ENCODE results near the gene EIF4ENIF1.

EIF4ENIF1 gene

DNA sequence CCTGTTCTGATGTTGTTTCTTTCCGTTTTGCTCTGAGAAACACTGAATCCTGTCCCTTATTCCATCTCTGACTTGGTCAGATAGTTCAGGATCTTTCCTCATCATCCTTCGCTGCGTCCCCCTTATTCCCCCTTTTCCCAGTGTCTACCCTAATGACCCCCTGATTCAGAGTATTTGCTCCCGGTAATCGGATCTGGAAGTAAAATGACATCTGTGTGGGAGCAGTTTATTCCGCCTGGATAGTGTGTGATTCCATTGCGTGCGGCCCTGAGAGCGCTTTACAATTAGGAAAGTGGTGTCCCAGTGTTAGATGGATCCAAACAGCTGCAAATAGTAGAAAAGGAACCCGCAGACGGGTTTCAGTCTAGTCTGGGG is 89.6 kb downstream of the EIF4ENIF1 start:
- Histone ChIP-seq H2AFZ (ENCODE audit: low read length) (peak overlapping the region; percentile 92), H3K9me3 (replicated peaks; ENCODE audit: insufficient read depth, low read length) (no peaks in the 10 kb centered on the region), H3F3A (ENCODE audit: insufficient read depth, low read length) (no peaks in the 10 kb centered on the region), H3K4me2 (ENCODE audit: low read depth, low read length) (peak overlapping the region; percentile 63), H3K9ac (ENCODE audit: low read length) (peak overlapping the region; percentile 93), H3K9me2 (replicated peaks; ENCODE audit: insufficient read depth, low read length) (no peaks in the 10 kb centered on the region), H3K27me3 (replicated peaks; ENCODE audit: insufficient read depth, low read length) (no peaks in the 10 kb centered on the region), H3K36me3 (replicated peaks; ENCODE audit: insufficient read depth, low read length) (peaks cover 5% of the 10 kb centered on the region; the same call in 1 of the 2 replicates), H3K4me1 (ENCODE audit: low read length) (0 out of 2 replicates have a peak, but pooled peaks cover 5% of the 10 kb centered on the region), H4K20me1 (ENCODE audit: insufficient read depth, low read length) (no peaks in the 10 kb centered on the region), H3K27ac (ENCODE audit: low read length) (peak overlapping the region; percentile 40), H3K4me3 (ENCODE audit: low read length) (peak overlapping the region; percentile 96), H3K79me2 (ENCODE audit: low read length) (peaks cover 54% of the 10 kb centered on the region)
- DNase-seq, result no peak
- TF ChIP-seq EZH2phosphoT487 (IDR thresholded peaks at IDR 0.05; ENCODE audit: low read length), result no peak
- TF ChIP-seq EZH2 (optimal IDR thresholded peaks at IDR 0.05; ENCODE audit: low read depth, low read length), result no peak
- TF ChIP-seq, protein P1, sequence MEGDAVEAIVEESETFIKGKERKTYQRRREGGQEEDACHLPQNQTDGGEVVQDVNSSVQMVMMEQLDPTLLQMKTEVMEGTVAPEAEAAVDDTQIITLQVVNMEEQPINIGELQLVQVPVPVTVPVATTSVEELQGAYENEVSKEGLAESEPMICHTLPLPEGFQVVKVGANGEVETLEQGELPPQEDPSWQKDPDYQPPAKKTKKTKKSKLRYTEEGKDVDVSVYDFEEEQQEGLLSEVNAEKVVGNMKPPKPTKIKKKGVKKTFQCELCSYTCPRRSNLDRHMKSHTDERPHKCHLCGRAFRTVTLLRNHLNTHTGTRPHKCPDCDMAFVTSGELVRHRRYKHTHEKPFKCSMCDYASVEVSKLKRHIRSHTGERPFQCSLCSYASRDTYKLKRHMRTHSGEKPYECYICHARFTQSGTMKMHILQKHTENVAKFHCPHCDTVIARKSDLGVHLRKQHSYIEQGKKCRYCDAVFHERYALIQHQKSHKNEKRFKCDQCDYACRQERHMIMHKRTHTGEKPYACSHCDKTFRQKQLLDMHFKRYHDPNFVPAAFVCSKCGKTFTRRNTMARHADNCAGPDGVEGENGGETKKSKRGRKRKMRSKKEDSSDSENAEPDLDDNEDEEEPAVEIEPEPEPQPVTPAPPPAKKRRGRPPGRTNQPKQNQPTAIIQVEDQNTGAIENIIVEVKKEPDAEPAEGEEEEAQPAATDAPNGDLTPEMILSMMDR (IDR thresholded peaks at IDR 0.05; ENCODE audit: low read length), result no peak

DNA sequence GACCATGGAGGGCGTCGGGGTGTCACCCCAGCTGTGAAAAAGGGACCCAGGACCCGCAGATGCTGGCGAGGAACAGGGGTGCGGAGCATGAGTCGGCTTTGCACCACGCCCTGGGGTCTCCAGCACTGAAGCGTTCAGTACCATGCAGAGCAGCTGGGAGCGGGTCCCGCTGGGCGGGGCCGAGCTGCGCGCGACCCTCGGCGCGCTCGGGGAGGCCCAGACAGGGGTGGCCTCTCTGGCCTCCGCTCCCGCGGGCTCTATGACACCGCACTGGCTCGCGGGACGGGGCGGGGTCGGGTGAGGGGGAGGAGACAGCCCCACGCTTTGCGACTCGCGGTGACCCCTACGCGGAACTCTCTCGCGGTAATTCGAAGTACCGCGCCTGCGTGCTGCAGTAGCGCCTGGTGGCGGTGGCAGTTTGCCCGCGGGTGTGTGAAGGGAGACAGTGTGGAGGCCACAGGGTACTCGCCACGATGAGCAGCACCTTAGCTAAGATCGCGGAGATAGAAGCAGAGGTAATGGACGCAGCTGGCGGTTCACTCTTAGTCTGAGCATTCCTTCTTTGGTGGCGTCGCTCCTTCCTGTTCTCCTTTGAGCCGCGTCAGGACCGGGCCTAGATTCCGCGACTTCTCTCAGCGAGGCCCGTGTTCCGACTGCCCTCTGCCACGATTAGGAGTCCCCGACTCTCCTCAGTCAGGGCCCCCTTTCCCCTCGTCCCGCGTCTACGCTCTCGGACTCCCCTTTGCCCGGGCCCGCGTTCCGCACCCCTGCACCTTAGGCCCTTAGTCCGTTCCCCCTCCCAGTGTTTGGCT is 90.2 kb downstream of the EIF4ENIF1 start, which contains the start of gene DRG1:
TSS of gene DRG1 (plus strand) at position 394 of the 812 bp plus-strand sequence. CDS start at position 474, 80 bp downstream.
- Histone ChIP-seq H3K9ac (ENCODE audit: low read length) (peak within 1 kb of the TSS; percentile 93), H3K4me3 (ENCODE audit: low read length) (peak within 1 kb of the TSS; percentile 96), H3K9me2 (replicated peaks; ENCODE audit: insufficient read depth, low read length) (no peaks in the 10 kb centered on the region), H4K20me1 (ENCODE audit: insufficient read depth, low read length) (no peaks in the 10 kb centered on the region), H3F3A (ENCODE audit: insufficient read depth, low read length) (no peaks in the 10 kb centered on the region), H3K79me2 (ENCODE audit: low read length) (peaks cover 51% of the 10 kb centered on the region), H2AFZ (ENCODE audit: low read length) (peak within 1 kb of the TSS; percentile 92), H3K9me3 (replicated peaks; ENCODE audit: insufficient read depth, low read length) (no peaks in the 10 kb centered on the region), H3K4me2 (ENCODE audit: low read depth, low read length) (peak within 1 kb of the TSS; percentile 95), H3K4me1 (ENCODE audit: low read length) (0 out of 2 replicates have a peak, but pooled peaks cover 5% of the 10 kb centered on the region), H3K27me3 (replicated peaks; ENCODE audit: insufficient read depth, low read length) (no peaks in the 10 kb centered on the region), H3K27ac (ENCODE audit: low read length) (peak within 1 kb of the TSS; percentile 40), H3K36me3 (replicated peaks; ENCODE audit: insufficient read depth, low read length) (peaks cover 5% of the 10 kb centered on the region; the same call in 1 of the 2 replicates)
- peak; percentile 97 for DNase-seq
- no peak for TF ChIP-seq EZH2phosphoT487 (IDR thresholded peaks at IDR 0.05; ENCODE audit: low read length)
- TF ChIP-seq EZH2 (optimal IDR thresholded peaks at IDR 0.05; ENCODE audit: low read depth, low read length), result no peak
- TF ChIP-seq, protein P1 (IDR thresholded peaks at IDR 0.05; ENCODE audit: low read length), result no peak

DNA sequence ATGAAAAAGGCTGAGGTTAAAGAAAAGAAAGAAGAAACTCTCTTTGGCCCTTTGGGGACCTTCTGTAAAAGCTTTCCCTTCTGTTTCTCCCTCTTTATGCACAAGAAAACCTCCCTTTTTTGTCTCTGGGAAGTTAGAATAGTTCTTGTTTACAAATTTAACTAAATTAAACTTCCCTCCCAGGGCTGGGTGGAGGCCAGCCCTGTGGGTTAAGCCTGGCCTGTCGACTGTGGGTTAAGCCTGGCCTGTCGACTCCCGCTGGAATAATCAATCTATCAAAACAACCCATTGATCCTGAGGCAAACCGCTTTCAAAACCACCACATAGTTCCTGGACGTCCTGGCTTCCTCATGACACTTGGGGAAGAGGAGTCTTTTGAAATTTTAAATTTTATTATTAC is 91.4 kb downstream of the EIF4ENIF1 start:
- Histone ChIP-seq H3K9ac (ENCODE audit: low read length) (no peak overlapping the region), H3K79me2 (ENCODE audit: low read length) (peaks cover 39% of the 10 kb centered on the region), H2AFZ (ENCODE audit: low read length) (peak overlapping the region; percentile 92; the same call in 1 of the 2 replicates), H3K27me3 (replicated peaks; ENCODE audit: insufficient read depth, low read length) (no peaks in the 10 kb centered on the region), H3K4me1 (ENCODE audit: low read length) (0 out of 2 replicates have a peak, but pooled peaks cover 5% of the 10 kb centered on the region), H3K4me2 (ENCODE audit: low read depth, low read length) (no peak overlapping the region), H3K9me3 (replicated peaks; ENCODE audit: insufficient read depth, low read length) (no peaks in the 10 kb centered on the region), H3K4me3 (ENCODE audit: low read length) (no peak overlapping the region), H3K36me3 (replicated peaks; ENCODE audit: insufficient read depth, low read length) (peaks cover 5% of the 10 kb centered on the region; the same call in 1 of the 2 replicates), H3K9me2 (replicated peaks; ENCODE audit: insufficient read depth, low read length) (no peaks in the 10 kb centered on the region), H3K27ac (ENCODE audit: low read length) (no peak overlapping the region), H3F3A (ENCODE audit: insufficient read depth, low read length) (no peaks in the 10 kb centered on the region), H4K20me1 (ENCODE audit: insufficient read depth, low read length) (no peaks in the 10 kb centered on the region)
- TF ChIP-seq EZH2 (optimal IDR thresholded peaks at IDR 0.05; ENCODE audit: low read depth, low read length) (no peak), EZH2phosphoT487 (IDR thresholded peaks at IDR 0.05; ENCODE audit: low read length) (no peak)
- TF ChIP-seq, protein P1 (IDR thresholded peaks at IDR 0.05; ENCODE audit: low read length), result no peak
- DNase-seq, result no peak
